HG02852 (cell line): ENCODE data around the gene SMYD3.
"Not testable (repeated sequence)": the region's sequence is repeated elsewhere in the genome, so short reads cannot be mapped to it uniquely, and the experiment has no call there.

Source experiments
- ATAC-seq: cut with Tn5 transposase; IDR thresholded peaks from one replicate; pipeline ENCODE4 v1.9.1; 2021; ENCODE audit warnings: mild to moderate bottlenecking, moderate library complexity; ENCODE audit not compliant: unreplicated experiment

SMYD3 gene

GRCh38 chr1:245827301-245827700 lies 679.8 kb downstream of the SMYD3 start:
- ATAC-seq, result no peak

- no peak for ATAC-seq
Measured at GRCh38 chr1:245825128-245825901, 681.8 kb downstream of the SMYD3 start.

GRCh38 chr1:245823408-245824147 lies 683.5 kb downstream of the SMYD3 start:
- ATAC-seq, result no peak

- no peak for ATAC-seq
Measured at GRCh38 chr1:245822996-245823395, 684.1 kb downstream of the SMYD3 start.

GRCh38 chr1:245818363-245818762 lies 688.7 kb downstream of the SMYD3 start:
- not testable (repeated sequence) for ATAC-seq

- not testable (repeated sequence) for ATAC-seq
Measured at GRCh38 chr1:245816496-245816895, 690.6 kb downstream of the SMYD3 start.

- ATAC-seq, result no peak
Measured at GRCh38 chr1:245814651-245815050, 692.4 kb downstream of the SMYD3 start.

GRCh38 chr1:245812278-245812677 lies 694.8 kb downstream of the SMYD3 start:
- ATAC-seq, result no peak

GRCh38 chr1:245810789-245811337 lies 696.2 kb downstream of the SMYD3 start:
- no peak for ATAC-seq

- ATAC-seq, result no peak
Measured at GRCh38 chr1:245810181-245810769, 696.8 kb downstream of the SMYD3 start.

- ATAC-seq, result no peak
Measured at GRCh38 chr1:245809361-245809760, 697.7 kb downstream of the SMYD3 start.

GRCh38 chr1:245807954-245808719 lies 698.9 kb downstream of the SMYD3 start:
- peak; percentile 27 for ATAC-seq

GRCh38 chr1:245807306-245807705 lies 699.8 kb downstream of the SMYD3 start:
- peak; percentile 79 for ATAC-seq

GRCh38 chr1:245805532-245805931 lies 701.5 kb downstream of the SMYD3 start:
- ATAC-seq, result no peak

- no peak for ATAC-seq
Measured at GRCh38 chr1:245804696-245805095, 702.4 kb downstream of the SMYD3 start.

- no peak for ATAC-seq
Measured at GRCh38 chr1:245803666-245804037, 703.4 kb downstream of the SMYD3 start.

GRCh38 chr1:245802941-245803665 lies 704.0 kb downstream of the SMYD3 start:
- ATAC-seq, result no peak

GRCh38 chr1:245800901-245801605 lies 706.0 kb downstream of the SMYD3 start:
- ATAC-seq, result no peak

GRCh38 chr1:245798349-245798711 lies 708.7 kb downstream of the SMYD3 start:
- ATAC-seq, result no peak
